OCI-LY7 (cell line): Measurements from ENCODE around the gene MIDN. TPM values are rescaled to one million over a fixed set of nuclear protein-coding genes. Genes with fewer than 3 reads are reported as not detected.

Experiments used
- BruUV-seq: library from RNA; stranded (reverse); fragments of 400-500 nt; replicated peaks from 2 replicates; lab custom pipeline; 2021; lab: Mats Ljungman, UMichigan
- CTCF ChIA-PET: fragments of 300-600 bp; sonication (Branson Sonifier 250); formaldehyde crosslinking; loops from one replicate; lab custom pipeline; 2022; ENCODE audit warnings: antibody characterized with exemption; ENCODE audit not compliant: unreplicated experiment; lab: Charles Lee
- POLR2A ChIA-PET: fragments of 300-600 bp; sonication (Branson Sonifier 250); formaldehyde crosslinking; loops from one replicate; lab custom pipeline; 2022; ENCODE audit warnings: antibody characterized with exemption; lab: Charles Lee
- DNase-seq: peaks from one replicate; pipeline ENCODE4 v3.0.0-alpha.2; 2015; ENCODE audit warnings: low spot score
- H2AFZ ChIP-seq: fragments of 200-600 bp; sonication (generic), shearing (Covaris generic); 2 replicates; pipeline ENCODE4 v1.6.1; 2014; ENCODE audit warnings: mild to moderate bottlenecking, antibody characterized with exemption, low read length, moderate library complexity
- H3K27ac ChIP-seq: fragments of 200-600 bp; sonication (generic); 2 replicates; pipeline ENCODE4 v1.5.1; 2014; ENCODE audit warnings: mixed run types, low read depth, mild to moderate bottlenecking, moderate library complexity, low read length, inconsistent platforms; ENCODE audit not compliant: poor library complexity, severe bottlenecking
- H3K36me3 ChIP-seq: fragments of 200-600 bp; sonication (generic); 2 replicates; pipeline ENCODE4 v1.6.1; 2014; ENCODE audit warnings: mild to moderate bottlenecking, antibody characterized with exemption, low read length, moderate library complexity, mixed read lengths; ENCODE audit not compliant: insufficient read depth
- H3K4me1 ChIP-seq: fragments of 200-600 bp; sonication (generic); 2 replicates; pipeline ENCODE4 v1.5.1; 2014; ENCODE audit warnings: mild to moderate bottlenecking, low read length; ENCODE audit not compliant: insufficient read depth, poor library complexity, severe bottlenecking
- H3K4me2 ChIP-seq: fragments of 200-600 bp; sonication (generic); 2 replicates; pipeline ENCODE4 v1.6.1; 2014; ENCODE audit warnings: mild to moderate bottlenecking, low read length
- H3K4me3 ChIP-seq: fragments of 200-600 bp; sonication (generic); 2 replicates; pipeline ENCODE4 v1.5.1; 2014; ENCODE audit warnings: mild to moderate bottlenecking, low read depth, low read length; ENCODE audit not compliant: poor library complexity, severe bottlenecking
- H3K79me2 ChIP-seq: fragments of 200-600 bp; sonication (generic); 2 replicates; pipeline ENCODE4 v1.6.1; 2016; ENCODE audit warnings: low read depth, mild to moderate bottlenecking, low read length, moderate library complexity, mixed read lengths; ENCODE audit not compliant: insufficient read depth
- H3K9me2 ChIP-seq: fragments of 200-600 bp; sonication (generic); 2 replicates; pipeline ENCODE4 v1.6.1; 2016; ENCODE audit warnings: mild to moderate bottlenecking, low read length, mixed read lengths; ENCODE audit not compliant: insufficient read depth
- H3K9me3 ChIP-seq: fragments of 200-600 bp; sonication (generic); 2 replicates; pipeline ENCODE4 v1.6.1; 2014; ENCODE audit warnings: mild to moderate bottlenecking, mixed run types, low read length, mixed read lengths
- H4K20me1 ChIP-seq: fragments of 200-600 bp; sonication (generic); 2 replicates; pipeline ENCODE4 v1.6.1; 2014; ENCODE audit warnings: mild to moderate bottlenecking, antibody characterized with exemption, low read length, moderate library complexity, mixed read lengths; ENCODE audit not compliant: insufficient read depth
- EZH2phosphoT487 ChIP-seq: fragments of 200-600 bp; sonication (generic); IDR thresholded peaks from 2 replicates; pipeline ENCODE4 v1.6.1; 2018; ENCODE audit warnings: low read depth, borderline replicate concordance, mild to moderate bottlenecking, mixed run types, antibody characterized with exemption, low read length, moderate library complexity, mixed read lengths
- intact Hi-C: fragments of 100-400 bp; cut with micrococcal nuclease; formaldehyde crosslinking; loops from one replicate; pipeline ENCODE4 v1.10.0; 2022; ENCODE audit not compliant: unreplicated experiment
- total RNA-seq, 2 experiments: library from RNA; depleted of rRNA in 1 of 2; stranded (reverse); fragments of >200 nt in 1 of 2; shearing (Covaris generic) in 1 of 2; gene quantifications; 2 replicates each; pipeline ENCODE4 v1.2.3, GENCODE V29; 2014 to 2022
- TF ChIP-seq, protein P1 (sequence below): fragments of 200-600 bp; sonication (generic); conservative IDR thresholded peaks from 2 replicates; pipeline ENCODE4 v1.5.1; 2014; ENCODE audit warnings: mild to moderate bottlenecking, antibody characterized with exemption, low read length, moderate library complexity, mixed read lengths

MIDN gene
- total RNA-seq, 2 experiments from 2014 or later, result 20.3 to 70.9 TPM

- Histone ChIP-seq H3K4me1 (peaks cover 5% of the 10 kb centered on the region), H3K9me3 (no peaks in the 10 kb centered on the region), H3K4me2 (no peak overlapping the region), H3K4me3 (no peak overlapping the region), H2AFZ (no peak overlapping the region), H3K9me2 (no peaks in the 10 kb centered on the region), H4K20me1 (no peaks in the 10 kb centered on the region), H3K27ac (no peak overlapping the region), H3K79me2 (0 out of 2 replicates have a peak, but pooled peaks cover 3% of the 10 kb centered on the region), H3K36me3 (peaks cover 41% of the 10 kb centered on the region)
- TF ChIP-seq, protein P1, sequence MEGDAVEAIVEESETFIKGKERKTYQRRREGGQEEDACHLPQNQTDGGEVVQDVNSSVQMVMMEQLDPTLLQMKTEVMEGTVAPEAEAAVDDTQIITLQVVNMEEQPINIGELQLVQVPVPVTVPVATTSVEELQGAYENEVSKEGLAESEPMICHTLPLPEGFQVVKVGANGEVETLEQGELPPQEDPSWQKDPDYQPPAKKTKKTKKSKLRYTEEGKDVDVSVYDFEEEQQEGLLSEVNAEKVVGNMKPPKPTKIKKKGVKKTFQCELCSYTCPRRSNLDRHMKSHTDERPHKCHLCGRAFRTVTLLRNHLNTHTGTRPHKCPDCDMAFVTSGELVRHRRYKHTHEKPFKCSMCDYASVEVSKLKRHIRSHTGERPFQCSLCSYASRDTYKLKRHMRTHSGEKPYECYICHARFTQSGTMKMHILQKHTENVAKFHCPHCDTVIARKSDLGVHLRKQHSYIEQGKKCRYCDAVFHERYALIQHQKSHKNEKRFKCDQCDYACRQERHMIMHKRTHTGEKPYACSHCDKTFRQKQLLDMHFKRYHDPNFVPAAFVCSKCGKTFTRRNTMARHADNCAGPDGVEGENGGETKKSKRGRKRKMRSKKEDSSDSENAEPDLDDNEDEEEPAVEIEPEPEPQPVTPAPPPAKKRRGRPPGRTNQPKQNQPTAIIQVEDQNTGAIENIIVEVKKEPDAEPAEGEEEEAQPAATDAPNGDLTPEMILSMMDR, result peak; percentile 73
- no peak for TF ChIP-seq EZH2phosphoT487
- intact Hi-C loops, result no loop called here
- no TSS peak for BruUV-seq
- CTCF ChIA-PET, result no interaction called here
- peak; percentile 47 for DNase-seq
- POLR2A ChIA-PET, result no interaction called here
These were observed 27.9 kb upstream of the MIDN start for GRCh38 chr19:1220477-1220930.

- no peak overlapping the region for H3K4me2 ChIP-seq
- H3K27ac ChIP-seq, result no peak overlapping the region
- POLR2A ChIA-PET, result no interaction called here
- TF ChIP-seq, protein P1, result peak; percentile 53
- no peak for TF ChIP-seq EZH2phosphoT487
- CTCF ChIA-PET, result no interaction called here
- H3K9me3 ChIP-seq, result no peaks in the 10 kb centered on the region
- H3K4me1 ChIP-seq, result peaks cover 5% of the 10 kb centered on the region
- no peak for DNase-seq
- H3K9me2 ChIP-seq, result no peaks in the 10 kb centered on the region
- H3K36me3 ChIP-seq, result peaks cover 39% of the 10 kb centered on the region
- H4K20me1 ChIP-seq, result no peaks in the 10 kb centered on the region
- H3K4me3 ChIP-seq, result no peak overlapping the region
- BruUV-seq, result no TSS peak
- H2AFZ ChIP-seq, result no peak overlapping the region
- intact Hi-C loops, result no loop called here
- 0 out of 2 replicates have a peak, but pooled peaks cover under 1% of the 10 kb centered on the region for H3K79me2 ChIP-seq
These were observed 27.1 kb upstream of the MIDN start for GRCh38 chr19:1220976-1221903.

- peaks cover 44% of the 10 kb centered on the region for H3K36me3 ChIP-seq
- POLR2A ChIA-PET, result no interaction called here
These were observed 26.5 kb upstream of the MIDN start for GRCh38 chr19:1221904-1222255.

More at GRCh38 chr19:1221904-1222255, 26.5 kb upstream of the MIDN start:
- BruUV-seq, result no TSS peak
- H4K20me1 ChIP-seq, result no peaks in the 10 kb centered on the region
- H3K4me2 ChIP-seq, result no peak overlapping the region
- TF ChIP-seq EZH2phosphoT487, result no peak
- TF ChIP-seq, protein P1, result no peak
- intact Hi-C loops, result no loop called here
- no peak for DNase-seq
- no peak overlapping the region for H3K27ac ChIP-seq
- peaks cover 3% of the 10 kb centered on the region for H3K4me1 ChIP-seq
- H3K9me2 ChIP-seq, result no peaks in the 10 kb centered on the region
- H3K4me3 ChIP-seq, result no peak overlapping the region
- no peaks in the 10 kb centered on the region for H3K79me2 ChIP-seq
- H3K9me3 ChIP-seq, result no peaks in the 10 kb centered on the region
- H2AFZ ChIP-seq, result no peak overlapping the region
- CTCF ChIA-PET, result no interaction called here
